Mesenteric fat pad (tissue), 1 donor: ENCODE results near the gene EYS. TPM values are rescaled to one million over a fixed set of nuclear protein-coding genes. Genes with fewer than 3 reads are reported as not detected.

Experiments
- DNase-seq: peaks from one replicate; pipeline ENCODE4 v3.0.0-alpha.2; 2020; ENCODE audit warnings: low spot score
- long read RNA-seq: library from polyadenylated mRNA; unstranded; transcript quantifications from one replicate; pipeline ENCODE4 v2.0.0, GENCODE V29; 2020
- total RNA-seq: library from RNA; stranded (reverse); fragmentation: NEBNext Ultra II Directional; extraction: Animal tissue kit (Norgen Biotek cat#: 25700); gene quantifications from one replicate; pipeline ENCODE4 v1.2.1, GENCODE V29; 2021
- donor health status: DM: yes; HTN: yes; CAD: no.

EYS gene
- total RNA-seq: 0.48 TPM
- long read RNA-seq, partial matches to known transcripts: 0 of 7 reads
- long read RNA-seq, other reads (novel, unspliced or antisense): 7 of 7 reads

GRCh38 chr6:65707126-65707826 lies at the start of gene EYS:
EYS (minus strand) TSS chr6:65707226; CDS start chr6:65495410, 211,816 bp downstream.
- DNase-seq: no peak

GRCh38 chr6:65746302-65746701 lies 39.3 kb upstream of the EYS start:
- DNase-seq: no peak

GRCh38 chr6:65745614-65746013 lies 38.6 kb upstream of the EYS start:
- no peak for DNase-seq

- DNase-seq: no peak
Measured at GRCh38 chr6:65728879-65729479, 22.0 kb upstream of the EYS start.

GRCh38 chr6:65719101-65719500 lies 12.1 kb upstream of the EYS start:
- DNase-seq: no peak

DNA sequence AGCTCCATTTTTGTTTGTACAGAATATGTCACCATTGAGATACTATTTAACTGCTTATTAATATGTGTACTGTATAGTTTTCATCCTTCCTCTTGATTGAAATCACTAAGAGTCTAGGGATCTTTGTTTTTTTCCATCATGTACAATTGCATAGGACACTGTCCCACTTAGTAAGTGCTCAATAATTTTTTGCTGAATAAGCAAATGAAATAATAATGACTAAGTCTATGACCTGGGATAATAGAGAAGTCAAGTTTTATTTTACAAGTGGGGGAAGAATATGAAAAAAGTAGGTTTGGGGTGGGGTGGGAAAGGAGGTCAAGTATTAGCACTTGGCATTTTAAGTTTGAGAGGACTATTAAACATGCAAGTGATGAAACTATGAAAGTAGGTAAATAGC lies 4.5 kb upstream of the EYS start:
- DNase-seq: no peak

- DNase-seq: no peak
Measured at GRCh38 chr6:65709099-65709830, 2.2 kb upstream of the EYS start.

GRCh38 chr6:65708162-65708561 lies 1.1 kb upstream of the EYS start:
- DNase-seq: no peak

GRCh38 chr6:65706436-65706835 lies 590 bp downstream of the EYS start:
- no peak for DNase-seq

DNA sequence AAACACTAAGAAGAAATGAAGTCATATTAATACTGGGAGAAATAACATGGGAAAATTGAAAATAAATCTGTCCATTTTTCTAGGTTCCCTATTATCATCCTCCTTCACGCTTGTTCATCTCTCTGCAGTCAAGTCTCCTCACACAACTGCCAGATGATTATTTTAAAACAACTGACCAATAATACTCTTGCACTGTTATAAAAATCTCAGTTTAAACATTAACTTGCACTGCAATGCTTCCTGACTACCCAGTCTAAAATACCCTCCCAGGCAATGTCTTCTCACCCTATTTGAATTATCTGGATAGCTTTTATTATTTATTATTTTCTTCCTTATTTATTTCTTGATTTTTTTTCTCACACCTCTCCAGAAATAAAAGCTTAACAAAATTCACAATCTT lies 5.7 kb downstream of the EYS start:
- no peak for DNase-seq

DNA sequence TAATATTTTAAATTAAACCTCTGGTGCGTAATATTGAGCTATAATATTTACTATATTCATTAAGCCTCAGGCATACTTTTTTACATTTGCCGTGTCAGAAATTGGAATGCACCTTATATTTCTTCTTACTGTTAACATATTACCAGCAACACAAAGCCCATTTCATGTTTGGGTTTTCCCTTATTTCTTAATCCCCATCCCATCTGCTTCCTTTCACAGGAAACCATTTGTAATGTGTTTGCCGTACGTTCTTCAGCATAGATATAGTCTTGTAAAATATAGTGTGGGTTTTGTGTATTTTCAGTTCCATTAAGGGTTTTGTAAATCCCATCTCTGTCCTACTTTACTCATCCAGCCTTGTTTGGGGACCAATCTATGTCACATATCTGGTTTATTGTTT lies 6.5 kb downstream of the EYS start:
- no peak for DNase-seq

DNA sequence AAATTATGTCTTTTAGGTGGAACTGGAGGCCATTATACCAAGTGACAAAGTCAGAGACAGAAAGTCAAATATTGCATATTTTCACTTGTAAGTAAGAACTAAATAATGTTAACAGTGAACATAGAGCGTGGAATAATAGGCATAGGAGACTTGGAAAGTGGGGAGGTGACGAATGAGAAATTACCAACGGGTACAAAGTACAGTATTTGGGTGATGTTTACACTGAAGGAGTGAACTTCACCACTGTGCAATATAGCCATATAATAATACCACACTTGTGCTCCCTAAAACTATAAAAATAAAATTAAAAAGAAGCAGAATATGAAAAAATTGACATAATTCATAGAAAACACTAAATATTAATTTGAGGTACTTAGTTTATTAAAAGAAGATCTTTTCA lies 14.9 kb downstream of the EYS start:
- no peak for DNase-seq

DNA sequence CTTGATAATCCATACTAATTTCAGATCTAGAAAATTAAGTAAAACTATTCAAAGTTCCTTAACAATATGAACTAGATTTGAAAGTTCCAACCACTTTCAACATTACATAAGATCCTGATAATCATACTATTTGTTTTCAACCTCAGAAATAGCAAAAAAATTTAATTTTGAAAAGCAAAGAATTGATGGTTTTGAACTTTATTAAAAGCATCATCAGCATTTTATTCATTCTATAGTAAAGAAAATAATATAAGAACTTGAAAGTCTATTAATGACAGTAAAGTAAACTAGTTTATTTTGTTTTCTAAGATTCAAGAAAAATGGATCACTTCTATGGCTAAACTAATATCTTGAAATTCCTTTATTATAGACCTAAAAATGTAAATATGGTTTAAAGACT lies 26.8 kb downstream of the EYS start:
- no peak for DNase-seq

DNA sequence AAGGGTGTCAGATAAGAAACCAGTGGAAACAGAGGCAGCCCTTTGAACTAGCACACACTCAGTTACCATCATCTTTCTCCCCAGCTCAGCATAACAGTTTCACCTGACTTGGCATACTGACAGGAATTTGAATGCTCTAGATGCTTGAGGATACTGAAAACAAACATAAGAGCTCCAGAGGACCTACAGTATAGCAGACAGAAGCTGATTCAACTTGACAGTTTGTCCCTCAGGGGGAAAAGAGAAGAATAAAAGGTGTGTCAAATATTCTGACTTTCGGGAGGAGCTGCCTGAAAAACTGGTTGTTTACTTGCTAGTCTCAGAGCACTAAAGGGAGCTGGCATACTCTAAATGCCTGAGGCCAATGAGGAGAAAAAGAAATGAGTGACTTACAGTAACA lies 35.1 kb downstream of the EYS start:
- DNase-seq: no peak

GRCh38 chr6:65667916-65668656 lies 38.9 kb downstream of the EYS start:
- no peak for DNase-seq

GRCh38 chr6:65650086-65650485 lies 56.9 kb downstream of the EYS start:
- no peak for DNase-seq

- no peak for DNase-seq
Measured at GRCh38 chr6:65649392-65649791, 57.6 kb downstream of the EYS start.

- DNase-seq: no peak
Measured at GRCh38 chr6:65646544-65646943, 60.5 kb downstream of the EYS start.

DNA sequence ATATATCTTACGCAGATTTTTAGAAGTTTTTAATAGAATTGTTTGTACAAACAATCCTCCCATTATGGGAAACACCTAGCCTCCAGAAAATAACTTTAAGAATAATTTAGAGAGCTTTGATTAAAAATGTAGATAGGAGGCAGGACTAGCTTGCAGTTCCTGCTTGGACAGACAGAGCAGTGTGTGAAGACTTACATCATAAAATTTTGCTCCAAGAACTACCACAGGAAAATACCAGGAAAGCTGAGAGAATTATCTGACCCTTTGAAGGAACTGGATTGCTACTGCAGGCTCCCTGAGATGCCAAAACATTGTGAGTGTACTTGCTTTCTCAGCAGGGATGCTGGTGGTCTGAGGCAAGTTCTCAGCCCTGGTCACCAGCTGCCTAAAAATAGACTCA lies 64.2 kb downstream of the EYS start:
- no peak for DNase-seq

DNA sequence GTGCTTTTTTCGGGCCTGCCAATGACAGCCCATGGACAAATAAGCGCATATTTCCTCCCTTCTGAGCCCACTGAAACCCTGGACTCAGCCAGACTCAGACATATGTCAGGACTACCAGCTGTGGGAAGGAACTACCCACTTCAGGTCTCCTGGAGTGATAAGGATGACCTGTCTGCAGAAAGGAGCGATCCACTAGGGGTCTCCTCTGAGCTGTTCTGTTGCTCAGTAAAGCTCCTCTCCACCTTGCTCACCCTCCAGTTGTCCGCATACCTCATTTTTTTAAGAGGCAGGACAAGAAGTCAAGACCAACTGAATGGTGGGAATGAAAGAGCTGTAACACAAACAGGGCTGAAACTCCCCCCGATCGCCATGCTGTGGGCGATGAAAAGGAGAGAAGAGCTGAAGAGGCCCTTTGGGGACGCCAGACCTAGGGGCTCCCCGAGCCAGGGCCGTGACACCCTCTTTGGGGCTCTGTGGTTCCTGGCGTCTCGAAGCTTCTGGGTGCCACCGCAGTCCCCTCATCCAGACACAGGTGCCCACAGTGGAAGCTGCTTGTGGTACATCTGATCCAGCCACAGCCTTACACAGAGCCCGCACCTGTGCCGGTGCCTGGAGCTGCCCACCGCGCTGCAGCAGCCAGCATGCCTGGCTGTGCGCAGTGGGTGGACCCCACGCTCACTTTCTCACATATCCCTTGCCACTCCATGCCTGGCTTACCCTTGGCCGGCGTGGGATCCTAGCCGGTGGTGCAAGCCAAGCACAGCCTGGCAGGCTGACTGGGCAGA lies 68.8 kb downstream of the EYS start:
- DNase-seq: no peak
